Daoy (cell line): Measurements from ENCODE around the gene SRBD1. TPM values are rescaled to one million over a fixed set of nuclear protein-coding genes. Genes with fewer than 3 reads are reported as not detected.

Experiments used
- DNase-seq: peaks from one replicate; pipeline ENCODE4 v3.0.0-alpha.2; 2015; ENCODE audit warnings: low read depth
- total RNA-seq: library from RNA; depleted of rRNA; stranded (reverse); fragments of >200 nt; shearing (Covaris generic); gene quantifications from 2 replicates; pipeline ENCODE4 v1.2.3, GENCODE V29; 2014

SRBD1 gene
- total RNA-seq, 1 experiment from 2014 or later = 41.3 TPM

DNA sequence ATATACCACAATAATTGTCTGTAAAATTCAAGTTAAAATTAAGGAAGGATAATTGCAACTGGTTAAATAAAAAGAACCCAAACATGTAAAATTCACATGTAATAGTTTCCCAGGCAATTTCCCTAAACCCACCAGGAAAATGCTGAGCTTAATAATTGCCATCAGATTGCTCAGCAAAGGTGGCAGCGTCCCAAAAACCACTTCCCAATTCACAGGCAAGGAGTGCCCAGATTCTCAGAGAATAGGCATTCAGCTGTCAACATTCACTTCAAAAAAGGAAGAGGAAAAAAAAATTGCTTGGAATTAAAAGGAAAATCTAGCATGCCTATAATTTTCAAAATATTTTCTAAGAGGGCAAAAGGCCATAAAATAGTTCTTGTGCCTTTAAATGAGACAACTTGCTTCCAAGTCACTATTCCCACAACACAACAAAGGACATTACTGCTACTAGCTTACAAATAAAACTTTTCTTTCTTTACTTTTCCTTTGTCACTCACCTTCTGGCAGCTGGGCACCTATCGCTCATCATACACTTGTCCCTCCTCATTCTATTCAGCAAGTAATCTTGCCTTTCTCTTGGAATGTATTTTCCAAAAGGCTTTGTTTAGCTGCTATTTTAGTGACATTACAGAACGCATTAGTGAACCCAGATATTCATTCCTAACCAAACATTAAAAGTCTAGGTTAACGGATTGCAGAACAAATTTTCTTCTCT is 15.2 kb downstream of the SRBD1 start:
- peak; percentile 77 for DNase-seq

DNA sequence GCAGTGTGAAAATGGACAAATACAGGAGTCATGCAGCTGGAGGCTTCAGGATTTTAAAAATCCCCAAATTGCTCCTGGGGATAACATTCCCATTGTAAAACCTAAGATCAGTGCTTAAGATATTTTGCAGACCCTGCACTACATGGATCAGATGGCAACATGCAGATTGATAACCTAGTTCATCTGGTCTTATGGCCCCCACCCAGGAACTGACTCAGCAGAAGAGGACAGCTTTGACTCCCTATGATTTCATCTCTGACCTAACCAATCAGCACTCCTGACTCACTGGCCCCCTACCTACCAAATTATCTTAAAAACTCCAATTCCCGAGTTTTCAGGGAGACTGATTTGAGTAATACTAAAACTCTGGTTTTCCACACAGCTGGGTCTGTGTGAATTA is 20.0 kb downstream of the SRBD1 start:
- DNase-seq = no peak

DNA sequence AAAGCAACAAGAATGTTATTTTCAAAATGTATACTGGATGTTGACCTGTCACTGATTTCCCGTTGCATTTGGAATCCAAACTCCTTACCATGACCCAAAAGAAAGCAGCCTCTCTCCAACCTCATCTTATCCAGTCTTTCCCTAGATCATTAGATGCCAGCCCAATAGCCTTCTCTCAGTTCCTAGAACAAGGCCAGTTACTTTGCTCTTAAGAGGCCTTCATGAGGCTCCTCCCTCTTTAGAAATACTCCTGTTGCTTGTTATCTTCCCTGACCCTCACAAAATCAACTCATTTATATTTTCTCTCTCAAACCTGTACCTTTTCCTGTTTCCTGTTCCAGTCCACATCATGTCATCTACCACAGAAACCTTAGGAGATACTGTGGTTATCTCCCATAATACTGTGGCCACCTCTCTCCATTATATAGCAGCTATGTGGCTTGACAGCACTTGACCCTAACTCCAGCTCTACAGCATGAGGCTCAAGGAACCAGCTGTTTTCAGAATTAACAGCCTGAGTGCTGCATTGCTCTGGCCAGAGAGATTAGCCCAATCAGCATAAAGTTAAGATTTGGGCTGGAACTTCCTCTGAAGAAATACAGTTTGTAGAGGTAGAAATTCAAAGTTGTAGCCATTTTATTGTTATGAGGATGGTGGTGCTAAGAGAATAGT is 22.8 kb downstream of the SRBD1 start:
- DNase-seq = no peak

DNA sequence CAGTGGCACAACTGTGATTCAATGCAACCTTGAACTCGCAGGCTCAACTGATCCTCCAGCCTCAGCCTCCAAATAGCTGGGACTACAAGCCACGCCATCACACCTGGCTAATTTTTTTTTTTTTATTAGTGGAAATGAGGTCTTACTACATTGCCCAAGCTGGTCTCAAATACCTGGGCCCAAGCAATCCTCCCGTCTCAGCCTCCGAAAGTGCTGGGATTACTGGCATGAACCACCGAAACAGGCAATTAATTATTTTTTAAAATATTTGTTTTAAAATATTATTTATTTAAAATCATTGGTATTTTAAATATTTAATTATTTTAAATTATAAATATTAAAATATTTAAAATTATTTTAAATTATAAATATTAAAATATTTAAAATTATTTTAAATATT is 24.5 kb downstream of the SRBD1 start:
- DNase-seq = no peak

DNA sequence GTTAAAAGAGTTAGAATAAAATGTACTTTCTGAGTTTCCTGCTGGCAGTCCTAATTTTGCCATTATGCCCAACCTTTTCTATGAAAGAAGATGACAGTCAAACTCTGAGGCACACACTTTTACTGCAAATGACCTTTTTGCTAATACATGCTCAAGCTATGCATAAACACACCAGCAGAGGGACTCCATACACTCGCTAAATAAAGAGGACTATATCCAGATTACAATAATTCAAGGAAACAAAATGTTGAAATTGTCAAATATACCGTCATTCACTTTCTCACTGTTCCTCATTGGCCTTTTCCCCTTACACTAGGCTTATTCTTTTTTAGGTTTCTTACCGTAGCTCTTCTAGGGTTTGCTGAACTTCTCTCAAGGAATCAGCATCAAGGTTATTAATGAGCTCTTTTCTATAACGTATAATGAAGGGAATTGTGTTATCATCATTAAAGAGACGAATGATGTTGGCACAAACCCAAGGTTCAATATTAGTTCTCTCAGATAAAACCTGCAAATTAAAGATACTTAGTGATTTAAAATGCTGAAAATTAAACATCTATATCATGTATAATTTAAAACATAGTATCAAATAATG is 25.7 kb downstream of the SRBD1 start:
- peak; percentile 32 for DNase-seq

DNA sequence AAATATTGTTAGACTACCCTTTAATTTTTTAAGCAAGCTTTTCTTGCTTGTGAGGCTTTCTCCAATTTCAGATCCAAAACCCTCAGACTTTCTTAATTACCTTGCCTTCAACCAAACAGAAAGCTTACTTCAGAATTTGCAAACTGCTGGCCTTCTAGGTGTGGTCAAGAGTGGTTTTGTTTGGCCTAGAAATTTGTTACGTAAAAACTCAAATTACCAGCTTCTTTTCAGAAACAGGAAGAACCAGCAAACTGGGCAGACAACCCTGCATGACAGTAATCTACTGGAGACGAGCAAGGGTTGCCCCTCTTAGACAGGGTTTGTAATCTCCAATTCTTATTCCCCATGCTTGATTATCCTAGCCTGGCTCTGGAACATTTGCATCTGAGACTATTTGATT is 27.1 kb downstream of the SRBD1 start:
- no peak for DNase-seq

DNA sequence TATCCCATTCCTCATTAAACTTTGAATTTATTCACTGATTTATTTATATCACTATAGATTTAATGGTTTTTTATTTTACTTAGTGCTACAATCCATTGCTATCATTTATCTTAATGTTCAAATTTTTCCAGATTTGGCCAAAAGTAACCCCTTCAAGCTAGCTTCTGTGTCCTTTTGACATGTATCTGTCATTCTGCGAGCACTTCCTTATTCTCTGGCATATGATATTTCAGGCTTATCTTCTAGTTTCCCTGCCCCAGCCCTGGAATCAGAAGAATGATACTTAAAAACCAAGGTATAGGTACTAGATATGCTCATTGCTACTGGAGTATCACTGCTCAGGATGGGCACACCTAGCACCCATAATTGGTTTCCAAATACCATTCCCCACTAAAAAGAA is 28.5 kb downstream of the SRBD1 start:
- no peak for DNase-seq

DNA sequence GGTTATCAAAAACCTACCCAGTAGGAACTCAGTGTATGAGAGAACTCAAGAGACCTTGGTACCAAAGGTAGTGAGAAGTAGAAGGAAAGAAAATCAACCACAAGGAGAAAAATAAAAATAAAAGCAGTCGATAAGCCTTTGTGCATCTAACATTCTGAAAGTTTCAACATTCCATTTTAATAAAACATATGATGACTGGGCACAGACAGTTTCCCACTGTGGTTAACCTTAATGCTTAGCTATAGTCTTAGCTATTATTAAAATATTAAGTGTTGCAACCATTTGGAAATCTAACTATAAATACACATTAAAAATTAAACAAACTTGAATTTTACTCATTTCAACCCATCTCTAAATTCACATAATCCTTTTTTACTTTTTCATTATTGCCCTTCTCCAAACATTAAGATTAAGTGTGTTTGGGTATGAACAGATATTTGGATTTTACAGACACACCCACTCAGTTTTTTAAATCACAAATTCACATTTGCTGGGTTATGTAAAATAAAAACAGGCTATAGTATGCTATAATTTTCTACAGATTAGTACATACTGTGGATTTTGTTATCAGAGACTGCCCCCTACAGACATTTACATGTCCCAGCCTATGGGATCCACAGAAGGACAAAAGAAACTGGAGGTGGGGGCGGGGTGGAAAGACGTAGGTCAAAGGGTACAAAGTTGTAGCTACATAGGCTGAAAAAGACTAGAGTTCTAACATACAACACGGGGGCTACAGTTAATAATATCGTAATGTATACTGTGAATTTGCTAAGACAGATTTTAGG is 32.8 kb downstream of the SRBD1 start:
- peak; percentile 27 for DNase-seq

DNA sequence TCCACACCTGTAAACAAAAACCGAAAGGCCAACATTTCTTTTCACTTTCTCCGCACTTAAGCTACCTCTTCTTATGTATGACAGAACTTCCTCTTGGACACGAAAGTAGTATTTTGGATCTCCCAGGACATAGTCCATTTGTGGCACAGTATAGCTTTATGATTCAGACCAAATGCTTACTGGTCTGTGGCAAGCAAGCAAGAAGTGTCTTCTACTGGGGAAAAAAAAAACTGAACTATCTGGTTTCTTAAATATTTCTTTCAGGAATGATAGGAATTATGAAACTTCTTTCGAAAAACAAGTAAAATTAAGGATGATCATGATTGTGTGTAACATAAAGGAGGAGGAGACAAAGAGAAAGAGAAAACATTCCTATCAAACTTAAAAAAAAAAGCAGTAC is 33.6 kb downstream of the SRBD1 start:
- DNase-seq = no peak

DNA sequence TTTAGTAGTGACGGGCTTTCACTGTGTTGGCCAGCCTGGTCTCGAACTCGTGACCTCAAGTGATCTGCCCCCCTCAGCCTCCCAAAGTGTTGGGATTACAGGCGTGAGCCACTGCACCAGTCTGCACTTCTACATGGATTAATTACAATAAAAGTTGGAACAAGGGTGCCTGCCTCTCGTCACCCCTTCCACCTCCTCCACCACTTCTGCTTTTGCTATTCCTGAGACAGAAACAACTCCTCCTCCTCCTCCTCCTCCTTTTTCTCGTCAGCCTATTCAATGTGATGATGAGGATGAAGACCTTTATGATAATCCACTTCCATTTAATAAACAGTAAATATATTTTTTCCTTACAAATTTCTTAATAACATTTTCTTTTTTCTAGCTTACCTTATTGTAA is 35.2 kb downstream of the SRBD1 start:
- DNase-seq = no peak

DNA sequence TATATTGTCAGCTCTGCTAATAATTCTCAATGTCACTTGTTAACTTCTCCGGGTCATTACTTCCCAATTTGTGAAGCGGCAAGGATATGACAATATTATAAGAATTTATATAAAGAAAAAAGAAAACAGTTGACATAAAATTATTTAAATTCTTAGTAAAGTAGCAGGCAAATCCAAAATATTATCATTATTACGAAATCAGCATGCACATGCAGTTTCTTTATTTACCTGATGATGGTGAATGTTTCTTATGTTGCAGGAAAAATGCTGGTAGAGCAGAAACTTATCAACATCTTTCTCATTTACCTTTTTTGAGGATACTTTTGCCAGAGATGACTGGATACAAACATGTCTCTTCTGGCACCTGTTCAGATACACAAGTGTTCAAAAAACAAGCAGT is 38.1 kb downstream of the SRBD1 start:
- DNase-seq = no peak

DNA sequence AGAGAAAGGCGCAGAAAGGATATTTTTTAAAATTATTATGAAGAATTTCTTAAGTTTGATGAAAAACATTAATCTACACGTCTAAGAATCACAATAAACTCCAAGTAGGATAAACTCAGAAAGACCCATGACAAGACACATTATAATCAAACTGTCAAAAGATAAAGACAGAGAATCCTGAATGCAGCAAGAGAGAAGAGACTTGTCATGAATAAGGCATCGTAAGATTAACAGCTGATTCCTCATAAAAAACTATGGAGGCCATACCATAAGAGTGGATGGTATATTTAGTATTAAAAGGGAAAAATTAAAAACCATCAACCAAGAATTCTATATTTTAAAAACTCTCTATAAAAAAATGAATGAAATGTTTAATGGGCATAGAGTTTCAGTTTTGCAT is 39.1 kb downstream of the SRBD1 start:
- DNase-seq = no peak

DNA sequence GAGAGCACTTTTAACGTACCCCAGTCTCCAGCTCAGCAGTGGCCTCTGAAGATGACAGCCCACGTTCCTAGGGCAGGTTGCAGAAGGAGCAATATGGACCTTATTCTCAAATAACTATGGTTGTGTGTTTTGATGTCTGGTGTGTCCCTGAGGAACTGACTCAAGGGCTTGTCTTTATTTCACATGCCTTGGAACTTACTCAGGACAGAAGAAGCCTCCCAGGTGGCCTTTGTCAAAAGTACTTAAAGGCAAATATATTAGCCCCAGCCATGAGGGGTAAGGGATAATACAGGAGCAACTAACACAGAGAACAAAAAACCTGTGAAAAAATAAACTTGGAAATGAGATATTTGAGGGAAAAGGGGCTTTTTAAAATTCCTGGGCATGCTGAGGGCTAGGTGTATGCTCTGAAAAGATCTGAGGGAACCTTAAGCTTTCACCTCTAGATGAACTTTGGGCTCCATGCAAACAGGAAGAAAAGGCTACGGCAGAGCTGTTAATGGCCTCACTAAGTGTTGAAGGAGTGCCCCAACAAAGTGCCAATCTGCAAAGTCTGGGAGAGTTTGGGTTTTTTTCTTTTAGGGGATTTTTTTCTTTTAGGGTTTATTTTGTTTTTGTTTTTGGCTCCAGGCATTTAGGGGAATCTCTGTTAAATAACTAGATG is 40.3 kb downstream of the SRBD1 start:
- no peak for DNase-seq

DNA sequence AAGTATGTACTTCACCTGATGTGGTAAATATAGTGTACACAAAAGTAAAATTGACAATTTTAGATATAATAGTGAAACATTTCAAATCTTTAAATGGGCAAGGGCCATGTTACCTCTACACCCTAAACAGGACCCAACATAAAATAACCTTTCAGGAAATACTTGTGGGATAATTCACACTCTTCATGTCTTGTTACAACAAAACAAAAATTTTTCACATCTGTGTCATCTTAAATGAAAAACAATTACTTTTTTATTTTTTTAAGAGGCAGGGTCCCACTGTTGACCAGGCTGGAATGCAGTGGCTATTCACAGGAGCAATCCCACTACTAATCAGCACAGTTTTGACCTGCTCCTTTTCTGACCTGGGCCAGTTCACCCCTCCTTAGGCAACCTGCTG is 42.1 kb downstream of the SRBD1 start:
- no peak for DNase-seq

DNA sequence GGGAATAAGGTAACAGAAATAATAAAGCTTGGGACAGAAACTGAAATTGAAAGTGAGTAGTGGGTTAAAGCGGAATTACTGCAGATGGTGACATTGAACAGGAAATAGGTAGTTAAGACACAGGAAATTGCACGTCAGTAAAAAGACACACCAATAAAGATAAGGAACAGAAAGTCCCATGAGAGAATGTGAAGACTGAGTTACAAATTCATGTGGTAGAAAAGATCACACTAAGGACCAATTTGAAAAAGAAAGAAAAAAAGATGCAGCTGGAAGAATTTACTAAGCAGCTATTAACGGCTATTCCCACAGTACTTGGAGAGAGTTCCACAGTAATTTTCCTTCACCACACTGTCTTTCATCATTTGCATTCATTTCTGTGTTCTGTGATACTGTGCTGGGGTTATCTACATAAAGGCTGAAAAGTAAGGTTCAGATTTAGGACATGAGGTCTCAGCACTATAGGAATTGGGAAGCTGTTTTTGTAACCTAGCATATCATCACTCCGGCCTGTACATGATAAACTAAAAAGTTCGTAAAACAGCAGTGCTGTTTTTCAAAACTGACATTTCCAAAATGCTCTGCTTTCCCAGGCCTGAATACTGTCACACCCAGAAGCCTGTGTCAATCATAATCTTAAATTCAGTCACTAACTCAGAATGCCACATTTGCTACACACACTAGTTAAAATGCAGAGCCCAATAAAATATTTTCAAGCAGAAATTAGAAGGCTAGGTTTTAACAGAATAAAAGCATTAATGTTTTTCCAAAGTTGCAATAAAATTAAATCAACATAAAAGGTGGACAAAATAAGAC is 42.9 kb downstream of the SRBD1 start:
- peak; percentile 65 for DNase-seq

DNA sequence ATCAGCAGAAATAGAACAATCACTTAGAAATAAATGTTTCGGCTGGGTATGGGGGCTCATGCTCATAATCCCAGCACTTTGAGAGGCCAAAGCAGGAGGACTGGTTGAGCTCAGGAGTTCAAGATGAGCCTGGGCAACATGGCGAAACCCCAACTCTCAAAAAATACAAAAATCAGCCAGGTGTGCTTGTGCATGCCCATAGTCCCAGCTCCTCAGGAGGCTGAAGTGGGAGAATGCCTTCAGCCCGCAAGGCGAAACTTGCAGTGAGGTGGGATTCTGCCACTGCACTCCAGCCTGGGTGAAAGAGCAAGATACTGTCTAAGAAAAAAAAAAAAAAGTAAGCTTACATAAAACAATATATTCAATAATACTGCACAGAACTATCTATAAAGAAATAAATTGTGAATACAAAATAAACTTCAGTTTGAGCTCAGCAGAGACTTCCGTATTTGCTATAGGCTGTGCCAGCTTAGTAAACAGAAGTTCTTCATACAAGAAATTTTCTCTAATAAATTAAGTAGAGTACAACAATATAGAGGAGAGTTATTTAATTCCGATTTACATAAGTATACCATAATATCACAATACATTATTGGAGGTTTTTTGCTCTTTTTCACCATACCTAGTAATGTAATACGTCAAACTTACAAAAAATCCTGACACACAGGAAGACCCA is 43.6 kb downstream of the SRBD1 start:
- no peak for DNase-seq

DNA sequence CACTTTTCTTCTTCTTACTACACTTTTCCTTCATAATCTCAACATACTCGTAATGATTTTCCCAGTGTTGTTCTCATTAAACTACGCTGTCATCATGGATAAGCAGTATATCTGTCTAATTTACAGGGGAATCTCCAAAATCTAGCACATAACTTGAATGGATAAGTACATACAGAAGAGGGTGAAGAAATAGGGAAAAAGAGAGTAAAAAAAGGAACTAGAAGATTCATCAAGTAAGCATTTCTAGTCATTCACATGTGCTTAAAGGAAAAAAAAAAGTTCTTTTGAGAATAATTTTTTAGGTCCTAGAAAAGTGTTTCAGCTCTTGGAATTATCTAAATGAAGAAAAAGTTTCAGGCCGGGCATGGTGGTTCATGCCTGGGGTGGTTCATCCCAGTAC is 51.6 kb downstream of the SRBD1 start:
- DNase-seq = no peak

DNA sequence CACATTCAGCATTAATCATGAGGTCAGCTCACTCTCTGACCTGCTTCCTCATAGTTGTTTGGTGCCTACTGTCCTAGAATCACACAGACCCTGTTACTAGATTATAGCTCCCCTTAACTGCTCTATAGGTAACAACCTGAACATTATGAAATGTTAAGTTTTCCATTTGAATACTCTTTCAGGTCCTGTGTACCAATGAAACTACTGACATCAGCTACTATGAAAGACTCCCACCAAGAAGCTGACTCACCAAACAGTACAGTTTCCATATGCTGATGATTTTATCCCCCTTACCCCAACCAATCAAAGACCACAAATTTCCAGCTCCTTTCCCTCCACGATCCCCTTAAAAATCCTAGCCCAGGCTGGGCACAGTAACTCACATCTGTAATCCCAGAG is 56.3 kb downstream of the SRBD1 start:
- peak; percentile 26 for DNase-seq

DNA sequence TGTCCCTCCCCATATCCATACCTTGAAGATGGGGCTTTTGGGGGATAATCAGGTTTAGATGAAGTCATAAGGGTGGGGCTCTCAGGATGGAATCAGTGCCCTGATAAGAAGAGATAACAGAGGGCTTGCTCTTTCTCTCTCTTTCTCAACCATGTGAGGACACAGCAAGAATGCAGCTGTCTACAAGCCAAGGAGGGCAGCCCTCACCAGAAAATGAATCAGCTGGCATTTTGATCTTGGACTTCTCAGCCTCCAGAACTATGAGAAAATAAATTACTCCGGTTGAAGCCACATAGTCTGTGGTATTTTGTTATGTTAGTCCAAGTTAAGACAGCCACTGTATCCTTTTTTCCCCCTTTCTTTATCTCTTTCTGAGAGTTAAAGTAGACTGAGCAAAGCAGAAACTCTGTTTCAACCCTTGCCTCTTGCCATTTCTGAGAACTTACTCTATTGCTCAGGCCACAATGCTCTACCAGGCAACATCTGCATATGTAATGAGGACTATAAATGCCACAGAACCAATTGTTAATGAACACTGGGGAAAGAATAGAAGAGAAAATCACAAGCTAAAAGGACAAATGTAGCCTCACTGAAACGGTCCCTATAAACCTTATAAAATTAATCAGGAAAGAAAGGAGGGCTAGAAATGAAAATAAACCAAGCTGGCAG is 56.9 kb downstream of the SRBD1 start:
- DNase-seq = no peak

DNA sequence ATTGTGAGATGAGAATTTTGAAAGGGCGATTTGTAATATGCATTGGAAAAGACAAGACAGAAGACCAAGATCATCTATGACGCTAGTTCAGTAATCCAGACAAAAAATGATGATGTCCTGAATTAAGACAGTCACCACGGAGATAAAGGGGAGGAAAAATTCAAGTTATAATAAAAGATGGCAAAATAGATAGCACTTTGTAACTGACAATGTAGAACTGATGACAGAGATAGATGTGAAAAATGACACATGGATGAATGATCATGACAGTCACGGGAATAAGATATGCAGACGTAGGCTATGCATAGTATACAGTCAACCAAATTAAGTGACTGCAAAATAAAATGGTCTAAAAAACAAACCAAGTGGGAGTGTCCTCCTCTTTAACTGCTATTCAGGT is 59.2 kb downstream of the SRBD1 start:
- no peak for DNase-seq
